Right lobe of liver (tissue), 4 donors: ENCODE results near the gene POSTN.

ENCODE experiments used
- POLR2A ChIP-seq: fragments of 450-650 bp; IDR thresholded peaks from one replicate; pipeline ENCODE4 v1.6.1; 2017; ENCODE audit warnings: antibody characterized with exemption, mild to moderate bottlenecking
- TF ChIP-seq, protein P1 (sequence below), 4 donors: fragments of 200-600 bp in 3 of 4; fragments of 450-650 bp in 1 of 4; IDR thresholded peaks; one replicate each; pipeline versions ENCODE4 v1.5.1 to v1.8.0; 2016 to 2022; ENCODE audit warnings: antibody characterized with exemption in 4 of 4, mild to moderate bottlenecking in 2 of 4
- donor health status: DM: no; HTN: no; CAD: no.
- donor health status: DM: no; HTN: no; CAD: no.
- donor health status: DM: no; HTN: yes; CAD: no.

DNA sequence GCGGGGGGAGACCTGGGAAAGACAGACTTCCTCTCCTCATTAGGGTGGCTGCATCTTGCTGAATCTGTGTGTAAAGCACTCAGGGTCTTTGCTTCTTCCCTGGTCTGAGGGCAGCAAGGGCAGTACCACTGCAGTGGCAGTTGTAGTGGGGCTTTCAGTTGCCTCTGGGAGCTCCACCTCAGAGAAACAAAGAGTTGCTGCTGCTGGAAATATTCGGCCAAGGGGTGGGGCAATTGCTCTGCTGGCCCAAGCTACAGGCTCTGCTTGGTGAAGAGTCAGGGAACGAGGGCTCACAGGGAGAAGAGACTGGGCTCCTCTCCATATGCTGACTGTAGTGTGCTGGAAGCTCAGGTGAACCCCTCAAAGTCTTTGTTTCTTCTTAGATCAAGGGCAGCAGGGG, 52.5 kb downstream of the POSTN start:
- TF ChIP-seq, protein P1, sequence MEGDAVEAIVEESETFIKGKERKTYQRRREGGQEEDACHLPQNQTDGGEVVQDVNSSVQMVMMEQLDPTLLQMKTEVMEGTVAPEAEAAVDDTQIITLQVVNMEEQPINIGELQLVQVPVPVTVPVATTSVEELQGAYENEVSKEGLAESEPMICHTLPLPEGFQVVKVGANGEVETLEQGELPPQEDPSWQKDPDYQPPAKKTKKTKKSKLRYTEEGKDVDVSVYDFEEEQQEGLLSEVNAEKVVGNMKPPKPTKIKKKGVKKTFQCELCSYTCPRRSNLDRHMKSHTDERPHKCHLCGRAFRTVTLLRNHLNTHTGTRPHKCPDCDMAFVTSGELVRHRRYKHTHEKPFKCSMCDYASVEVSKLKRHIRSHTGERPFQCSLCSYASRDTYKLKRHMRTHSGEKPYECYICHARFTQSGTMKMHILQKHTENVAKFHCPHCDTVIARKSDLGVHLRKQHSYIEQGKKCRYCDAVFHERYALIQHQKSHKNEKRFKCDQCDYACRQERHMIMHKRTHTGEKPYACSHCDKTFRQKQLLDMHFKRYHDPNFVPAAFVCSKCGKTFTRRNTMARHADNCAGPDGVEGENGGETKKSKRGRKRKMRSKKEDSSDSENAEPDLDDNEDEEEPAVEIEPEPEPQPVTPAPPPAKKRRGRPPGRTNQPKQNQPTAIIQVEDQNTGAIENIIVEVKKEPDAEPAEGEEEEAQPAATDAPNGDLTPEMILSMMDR (IDR thresholded peaks at IDR 0.05), result no peak
- no peak for TF ChIP-seq POLR2A
